Right lobe of liver (tissue), 6 donors: ENCODE measurements around the gene LPCAT3. TPM values are rescaled to one million over a fixed set of nuclear protein-coding genes. Genes with fewer than 3 reads are reported as not detected.

Experiments
- ATAC-seq, 4 donors: fragments of 200-7000 bp; cut with Tn5 transposase; one replicate each; pipeline ENCODE4 v1.9.1; 2020; ENCODE audit warnings: mild to moderate bottlenecking in 4 of 4, moderate library complexity in 4 of 4
- DNase-seq, 3 donors: peaks; one replicate each; pipeline ENCODE4 v3.0.0-alpha.2; 2020
- H3K27ac ChIP-seq, 3 donors: fragments of 200-600 bp; one replicate each; pipeline ENCODE4 v1.8.0; 2022
- H3K27me3 ChIP-seq, 2 donors: fragments of 200-600 bp; one replicate each; pipeline ENCODE4 v1.8.0; 2022
- H3K36me3 ChIP-seq, 4 donors: fragments of 200-600 bp; sonication (generic) in 1 of 4; one replicate each; pipeline versions ENCODE4 v1.5.1 to v1.8.0; 2017 to 2022; ENCODE audit warnings: control low read depth in 1 of 4
- H3K4me1 ChIP-seq, 4 donors: fragments of 200-600 bp; sonication (generic) in 1 of 4; one replicate each; pipeline versions ENCODE4 v1.5.1 to v1.8.0; 2017 to 2022; ENCODE audit warnings: control low read depth in 1 of 4
- H3K4me3 ChIP-seq, 3 donors: fragments of 200-600 bp; one replicate each; pipeline ENCODE4 v1.8.0; 2022
- H3K9me3 ChIP-seq, 4 donors: fragments of 200-600 bp; sonication (generic) in 1 of 4; one replicate each; pipeline versions ENCODE4 v1.5.1 to v1.8.0; 2017 to 2022; ENCODE audit warnings: control low read depth in 1 of 4
- POLR2A ChIP-seq: fragments of 450-650 bp; IDR thresholded peaks from one replicate; pipeline ENCODE4 v1.6.1; 2017; ENCODE audit warnings: antibody characterized with exemption, mild to moderate bottlenecking
- WGBS: methylation state at CpG from one replicate; pipeline ENCODE4 v1.1.6; 2018; ENCODE audit warnings: low coverage, low lambda C conversion rate; ENCODE audit not compliant: insufficient coverage; ENCODE audit errors: missing lambda C conversion rate; 5-methylcytosine and 5-hydroxymethylcytosine counted together
- intact Hi-C, 2 donors: fragments of 100-400 bp; cut with DNase I; formaldehyde crosslinking; loops; one replicate each; pipeline versions ENCODE4 v1.11.2 to v1.14.1; 2022
- total RNA-seq, 6 experiments: library from RNA; depleted of rRNA in 2 of 6; stranded (reverse); fragments of >200 nt in 2 of 6; fragmentation: NEBNext Ultra II Directional in 3 of 6; extraction: Animal tissue kit (Norgen Biotek cat#: 25700) in 3 of 6; gene quantifications; one replicate each; pipeline versions ENCODE4 v1.1.0 to v1.2.4, GENCODE V29; 2016 to 2023
- TF ChIP-seq, protein P1 (sequence below), 4 donors: fragments of 200-600 bp in 3 of 4; fragments of 450-650 bp in 1 of 4; IDR thresholded peaks; one replicate each; pipeline versions ENCODE4 v1.5.1 to v1.8.0; 2016 to 2022; ENCODE audit warnings: antibody characterized with exemption in 4 of 4, mild to moderate bottlenecking in 2 of 4
- donor health status: DM: no; HTN: yes; CAD: no.
- donor health status: DM: no; HTN: no; CAD: no.
- donor health status: DM: no; HTN: no; CAD: no.
- donor health status: DM: no; HTN: yes; CAD: no.
- donor health status: DM: no; HTN: yes; CAD: no.

The LPCAT3 gene
- total RNA-seq, 6 experiments from 2014 or later: 50.6 to 115 (median 77.5) TPM

DNA sequence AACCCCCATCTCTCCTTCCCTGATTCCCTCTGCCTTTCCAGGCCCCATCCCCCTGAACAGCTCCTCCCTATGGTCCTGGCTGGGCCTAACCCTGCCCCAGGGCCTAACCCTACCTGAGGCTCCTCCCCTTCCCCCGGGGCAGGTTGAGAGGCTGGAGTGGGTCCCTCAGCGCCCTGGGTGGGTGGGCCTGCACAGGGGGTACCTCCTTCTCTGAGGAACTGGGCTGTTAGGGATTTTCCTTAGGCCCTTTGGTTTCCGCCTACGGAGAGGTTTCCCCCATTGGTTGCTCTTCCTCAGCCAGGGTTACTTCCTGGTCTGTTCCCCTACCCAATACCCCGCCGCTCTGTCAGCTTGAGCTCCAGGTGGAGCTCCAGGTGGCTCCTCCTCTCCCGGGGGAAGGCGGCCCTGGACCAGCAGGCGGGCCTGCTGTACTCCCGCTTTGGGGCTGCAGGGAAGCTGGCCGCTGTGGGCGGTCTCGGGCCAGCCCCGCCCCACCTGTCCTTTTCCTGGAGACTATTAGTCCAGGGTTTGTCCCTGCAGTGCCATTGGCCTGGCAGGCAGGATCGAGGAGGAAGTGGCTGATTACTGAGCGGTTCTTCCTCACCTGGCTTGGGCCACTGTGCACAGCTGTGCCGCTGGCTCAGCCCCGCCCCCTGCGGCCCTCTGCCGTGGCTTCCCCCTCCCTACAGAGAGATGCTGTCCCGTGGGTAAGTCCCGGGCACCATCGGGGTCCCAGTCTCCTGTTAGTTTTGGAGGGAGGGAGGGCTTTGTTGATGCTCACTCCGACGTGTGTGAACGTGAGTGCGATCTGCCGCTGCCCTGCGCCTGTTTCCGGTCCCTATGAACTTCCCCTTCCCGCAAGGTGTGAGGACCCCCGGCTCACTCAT is 72.0 kb downstream of the LPCAT3 start:
- Histone ChIP-seq H3K4me3 (peak overlapping the region; percentile 32 to 59 (median 53)), H3K36me3 (no peaks in the 10 kb centered on the region), H3K27me3 (no peaks in the 10 kb centered on the region), H3K9me3 (no peaks in the 10 kb centered on the region), H3K27ac (peak overlapping the region; percentile 67 to 91 (median 80)), H3K4me1 (peaks cover 0 to 35% (median 8%) of the 10 kb centered on the region in 4 donors)
- intact Hi-C loops: no loop called here
- DNase-seq (peak; percentile 95 to 97 (median 97)), ATAC-seq (peak; percentile 76 to 92 (median 81))
- TF ChIP-seq, protein P1, sequence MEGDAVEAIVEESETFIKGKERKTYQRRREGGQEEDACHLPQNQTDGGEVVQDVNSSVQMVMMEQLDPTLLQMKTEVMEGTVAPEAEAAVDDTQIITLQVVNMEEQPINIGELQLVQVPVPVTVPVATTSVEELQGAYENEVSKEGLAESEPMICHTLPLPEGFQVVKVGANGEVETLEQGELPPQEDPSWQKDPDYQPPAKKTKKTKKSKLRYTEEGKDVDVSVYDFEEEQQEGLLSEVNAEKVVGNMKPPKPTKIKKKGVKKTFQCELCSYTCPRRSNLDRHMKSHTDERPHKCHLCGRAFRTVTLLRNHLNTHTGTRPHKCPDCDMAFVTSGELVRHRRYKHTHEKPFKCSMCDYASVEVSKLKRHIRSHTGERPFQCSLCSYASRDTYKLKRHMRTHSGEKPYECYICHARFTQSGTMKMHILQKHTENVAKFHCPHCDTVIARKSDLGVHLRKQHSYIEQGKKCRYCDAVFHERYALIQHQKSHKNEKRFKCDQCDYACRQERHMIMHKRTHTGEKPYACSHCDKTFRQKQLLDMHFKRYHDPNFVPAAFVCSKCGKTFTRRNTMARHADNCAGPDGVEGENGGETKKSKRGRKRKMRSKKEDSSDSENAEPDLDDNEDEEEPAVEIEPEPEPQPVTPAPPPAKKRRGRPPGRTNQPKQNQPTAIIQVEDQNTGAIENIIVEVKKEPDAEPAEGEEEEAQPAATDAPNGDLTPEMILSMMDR (IDR thresholded peaks at IDR 0.05): peak in 3 of 4 donors; percentile 6 to 26 (median 18)
- peak; percentile 87 for TF ChIP-seq POLR2A
- 4% methylated on average over 23 of the region's 32 CpGs for WGBS

DNA sequence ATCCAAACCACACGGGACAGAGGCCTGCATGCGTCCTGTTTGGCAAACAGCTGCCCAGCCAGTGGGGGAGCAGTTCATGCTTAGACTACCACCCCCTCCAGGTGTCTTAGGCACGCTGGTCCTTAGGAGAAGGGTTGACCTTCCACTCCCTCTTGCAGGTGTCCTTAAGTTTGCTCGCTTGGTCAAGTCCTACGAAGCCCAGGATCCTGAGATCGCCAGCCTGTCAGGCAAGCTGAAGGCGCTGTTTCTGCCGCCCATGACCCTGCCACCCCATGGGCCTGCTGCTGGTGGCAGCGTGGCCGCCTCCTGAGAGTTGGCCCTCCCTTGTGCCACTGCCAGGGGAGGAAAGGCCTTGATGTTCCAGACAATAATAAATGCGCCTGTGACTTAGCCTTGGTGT is 72.7 kb downstream of the LPCAT3 start:
- no CpG with 5 or more reads among the region's 11 CpGs for WGBS
- H3K4me1 ChIP-seq: peaks cover 0 to 38% (median 8%) of the 10 kb centered on the region in 4 donors
- H3K36me3 ChIP-seq: no peaks in the 10 kb centered on the region
- peak overlapping the region; percentile 67 to 91 (median 80) for H3K27ac ChIP-seq
- H3K9me3 ChIP-seq: no peaks in the 10 kb centered on the region
- H3K27me3 ChIP-seq: no peaks in the 10 kb centered on the region
- no peak for TF ChIP-seq POLR2A
- TF ChIP-seq, protein P1 (IDR thresholded peaks at IDR 0.05): no peak
- H3K4me3 ChIP-seq: peak overlapping the region in 2 of 3 donors; percentile 53 to 59
- no peak for ATAC-seq
- DNase-seq: no peak
- intact Hi-C loops: no loop called here

DNA sequence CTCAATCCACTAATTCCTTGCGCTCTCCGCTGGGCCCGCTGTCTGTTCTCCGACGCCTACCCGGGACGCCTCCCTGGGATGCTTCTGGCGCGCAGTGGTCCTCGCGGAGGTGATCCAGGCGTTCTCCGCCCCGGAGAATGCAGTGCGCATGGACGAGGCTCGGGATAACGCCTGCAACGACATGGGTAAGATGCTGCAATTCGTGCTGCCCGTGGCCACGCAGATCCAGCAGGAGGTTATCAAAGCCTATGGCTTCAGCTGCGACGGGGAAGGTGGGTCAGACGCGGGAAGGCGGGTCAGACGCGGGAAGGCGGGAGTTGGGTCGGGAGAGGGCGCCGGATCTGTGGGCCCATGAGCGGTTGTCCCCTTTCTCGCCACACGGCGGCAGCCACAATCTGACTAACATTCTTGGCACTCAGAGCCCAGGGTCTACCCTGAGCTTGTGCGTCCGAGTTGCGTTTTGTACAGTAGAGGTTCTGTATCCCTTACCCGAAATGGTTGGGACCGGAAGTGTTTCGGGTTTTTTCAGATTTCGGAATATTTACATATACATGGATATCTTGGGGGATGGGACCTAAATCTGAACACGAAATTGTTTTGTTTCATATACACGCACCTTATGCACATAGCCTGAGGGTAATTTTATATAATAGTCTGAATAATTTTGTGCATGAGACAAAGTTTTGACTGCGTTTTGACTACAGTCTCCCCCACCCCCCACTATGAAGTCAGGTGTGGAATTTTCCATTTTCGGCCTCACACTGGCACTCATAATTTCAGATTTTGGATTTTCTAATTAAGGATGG is 73.7 kb downstream of the LPCAT3 start:
- 2% methylated on average over 27 of the region's 48 CpGs for WGBS
- no peaks in the 10 kb centered on the region for H3K9me3 ChIP-seq
- H3K4me1 ChIP-seq: peaks cover 0 to 38% (median 8%) of the 10 kb centered on the region in 4 donors
- DNase-seq: peak; percentile 92 to 93 (median 92)
- H3K27ac ChIP-seq: peak overlapping the region; percentile 74 to 91 (median 91)
- intact Hi-C loops: no loop called here
- ATAC-seq: peak; percentile 61 to 70 (median 70)
- TF ChIP-seq, protein P1 (IDR thresholded peaks at IDR 0.05): peak; percentile 76 to 93 (median 88)
- TF ChIP-seq POLR2A: no peak
- H3K4me3 ChIP-seq: peak overlapping the region; percentile 50 to 66 (median 57)
- no peaks in the 10 kb centered on the region for H3K36me3 ChIP-seq
- no peaks in the 10 kb centered on the region for H3K27me3 ChIP-seq

DNA sequence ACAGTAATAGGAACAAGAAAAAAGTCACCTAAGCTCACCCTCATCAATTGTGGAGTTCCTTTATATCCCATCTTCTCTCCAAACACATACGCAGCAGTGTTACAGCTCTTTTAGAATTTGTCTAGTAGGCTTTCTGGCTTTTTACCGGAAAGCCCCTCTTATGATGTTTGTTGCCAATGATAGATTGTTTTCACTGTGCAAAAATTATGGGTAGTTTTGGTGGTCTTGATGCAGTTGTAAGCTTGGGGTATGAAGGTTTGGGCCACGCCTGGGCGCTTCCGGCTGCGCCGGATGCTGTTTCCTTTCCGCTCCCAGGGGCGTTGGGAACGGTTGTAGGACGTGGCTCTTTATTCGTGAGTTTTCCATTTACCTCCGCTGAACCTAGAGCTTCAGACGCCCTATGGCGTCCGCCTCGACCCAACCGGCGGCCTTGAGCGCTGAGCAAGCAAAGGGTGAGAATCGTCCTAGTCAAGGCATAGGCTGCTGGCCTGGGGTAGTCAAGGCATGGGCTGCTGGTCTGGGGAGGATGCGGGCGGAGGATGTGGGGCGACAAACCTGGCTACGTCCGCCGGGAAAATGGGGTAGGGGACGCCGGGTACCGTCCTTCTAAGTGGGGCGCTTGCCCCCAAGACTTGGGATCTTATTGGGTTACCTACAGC is 74.4 kb downstream of the LPCAT3 start, which contains the start of the genes C12orf57 and RNU7-1:
C12orf57 (plus strand) TSS at position 301 of the 659 bp plus-strand sequence; CDS start at position 401, 100 bp downstream.
RNU7-1 (plus strand) TSS at position 95 of the 659 bp plus-strand sequence.
- TF ChIP-seq, protein P1 (IDR thresholded peaks at IDR 0.05): peak in 1 of 4 donors; percentile 16
- TF ChIP-seq POLR2A: peak; percentile 92
- no peaks in the 10 kb centered on the region for H3K27me3 ChIP-seq
- H3K4me1 ChIP-seq: peaks cover 0 to 38% (median 8%) of the 10 kb centered on the region in 4 donors
- WGBS: 0% methylated on average over 20 of the region's 31 CpGs
- H3K27ac ChIP-seq: peak within 1 kb of the TSS; percentile 74 to 91 (median 91)
- ATAC-seq (peak; percentile 30 to 57 (median 42)), DNase-seq (peak in 2 of 3 donors; percentile 74 to 80)
- no peaks in the 10 kb centered on the region for H3K9me3 ChIP-seq
- H3K4me3 ChIP-seq: peak within 1 kb of the TSS; percentile 50 to 66 (median 57)
- no peaks in the 10 kb centered on the region for H3K36me3 ChIP-seq
- intact Hi-C loops: no loop called here
